Epithelial cell of esophagus (primary cell): ENCODE data around the gene ITGA7.

Experiments
- DNase-seq: peaks from one replicate; pipeline ENCODE4 v3.0.0; 2010; ENCODE audit warnings: low read depth
- H3K4me3 ChIP-seq: 2 replicates; pipeline ENCODE4 v1.5.1; 2011; ENCODE audit warnings: mild to moderate bottlenecking, low read length, control low read depth
- TF ChIP-seq, protein P1 (sequence below): IDR thresholded peaks from 2 replicates; pipeline ENCODE4 v1.5.1; 2011; ENCODE audit warnings: low read depth, mild to moderate bottlenecking, low read length, control low read depth, inconsistent platforms; ENCODE audit not compliant: insufficient read depth; ENCODE audit errors: missing control alignments

ITGA7 gene

DNA sequence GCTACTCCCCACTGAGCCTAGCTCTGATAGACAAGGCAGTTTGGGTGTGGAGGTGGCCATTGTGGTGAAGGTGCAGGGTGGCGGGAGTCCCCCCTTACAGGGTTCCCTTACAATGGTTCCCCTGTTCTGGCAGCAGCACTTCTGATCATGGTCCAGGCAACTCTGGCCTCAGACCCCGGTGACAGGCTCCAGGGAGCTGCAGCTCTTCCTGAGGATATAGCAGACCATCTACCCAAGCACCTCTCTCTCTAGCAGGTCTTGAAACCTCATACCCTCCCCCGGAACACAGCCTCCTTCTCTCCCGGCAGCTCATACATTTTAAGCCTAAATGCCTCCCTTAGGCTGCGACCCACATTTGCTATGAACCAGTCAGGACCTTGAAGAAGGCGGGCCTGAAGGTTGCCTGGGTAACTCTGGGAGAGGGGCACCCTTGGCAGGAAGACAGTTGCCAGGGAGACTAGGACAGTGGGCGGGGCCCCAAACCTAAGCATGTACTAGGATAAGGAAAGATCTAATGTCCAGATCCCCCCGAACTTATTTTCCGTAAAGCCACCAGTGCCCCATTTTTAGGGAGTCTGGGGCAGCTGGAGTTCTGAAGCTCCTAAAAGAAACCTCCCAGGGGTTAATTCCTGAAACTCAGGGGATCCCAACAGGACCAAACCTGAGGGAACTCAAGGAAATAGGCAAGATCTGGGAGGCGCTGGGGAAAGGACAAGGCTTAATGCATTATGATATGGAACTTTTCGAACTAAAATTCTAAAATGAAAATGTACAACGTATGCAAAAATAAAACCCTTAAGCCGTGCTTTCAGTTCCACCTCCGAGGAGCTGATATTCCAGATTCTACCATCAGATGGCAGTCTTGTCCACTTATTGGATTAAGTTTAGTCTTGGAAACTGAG, 30.7 kb upstream of the ITGA7 start:
- peak overlapping the region; percentile 60 for H3K4me3 ChIP-seq
- TF ChIP-seq, protein P1, sequence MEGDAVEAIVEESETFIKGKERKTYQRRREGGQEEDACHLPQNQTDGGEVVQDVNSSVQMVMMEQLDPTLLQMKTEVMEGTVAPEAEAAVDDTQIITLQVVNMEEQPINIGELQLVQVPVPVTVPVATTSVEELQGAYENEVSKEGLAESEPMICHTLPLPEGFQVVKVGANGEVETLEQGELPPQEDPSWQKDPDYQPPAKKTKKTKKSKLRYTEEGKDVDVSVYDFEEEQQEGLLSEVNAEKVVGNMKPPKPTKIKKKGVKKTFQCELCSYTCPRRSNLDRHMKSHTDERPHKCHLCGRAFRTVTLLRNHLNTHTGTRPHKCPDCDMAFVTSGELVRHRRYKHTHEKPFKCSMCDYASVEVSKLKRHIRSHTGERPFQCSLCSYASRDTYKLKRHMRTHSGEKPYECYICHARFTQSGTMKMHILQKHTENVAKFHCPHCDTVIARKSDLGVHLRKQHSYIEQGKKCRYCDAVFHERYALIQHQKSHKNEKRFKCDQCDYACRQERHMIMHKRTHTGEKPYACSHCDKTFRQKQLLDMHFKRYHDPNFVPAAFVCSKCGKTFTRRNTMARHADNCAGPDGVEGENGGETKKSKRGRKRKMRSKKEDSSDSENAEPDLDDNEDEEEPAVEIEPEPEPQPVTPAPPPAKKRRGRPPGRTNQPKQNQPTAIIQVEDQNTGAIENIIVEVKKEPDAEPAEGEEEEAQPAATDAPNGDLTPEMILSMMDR, result peak; percentile 79
- DNase-seq, result peak; percentile 79

DNA sequence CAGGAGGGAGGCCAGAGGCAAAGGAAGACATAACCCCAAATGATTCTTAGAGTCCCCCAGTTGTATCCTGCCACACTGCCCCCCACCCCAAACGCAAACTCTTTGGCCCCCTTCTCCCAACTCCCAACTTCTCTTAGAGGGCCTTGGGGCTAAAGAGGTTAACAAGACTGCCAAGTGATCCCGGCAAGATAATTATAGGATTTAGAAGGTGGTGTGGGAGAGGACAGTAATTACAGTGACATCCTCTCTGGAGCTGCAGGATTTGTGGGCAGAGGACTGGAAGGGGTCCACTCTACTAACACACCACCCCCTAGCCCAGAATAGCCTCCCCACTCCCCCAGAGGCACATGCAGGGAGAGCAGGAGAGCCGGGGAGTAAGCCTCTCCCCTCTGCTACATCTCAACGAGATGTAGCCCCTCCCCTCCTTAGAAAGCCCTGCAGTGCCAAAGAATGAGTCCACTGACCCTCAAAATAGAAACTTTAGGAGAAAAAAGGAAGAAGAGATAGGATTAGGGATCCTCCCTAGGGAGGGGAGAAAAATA, 29.9 kb upstream of the ITGA7 start:
- TF ChIP-seq, protein P1, result no peak
- DNase-seq, result no peak
- no peak overlapping the region for H3K4me3 ChIP-seq

DNA sequence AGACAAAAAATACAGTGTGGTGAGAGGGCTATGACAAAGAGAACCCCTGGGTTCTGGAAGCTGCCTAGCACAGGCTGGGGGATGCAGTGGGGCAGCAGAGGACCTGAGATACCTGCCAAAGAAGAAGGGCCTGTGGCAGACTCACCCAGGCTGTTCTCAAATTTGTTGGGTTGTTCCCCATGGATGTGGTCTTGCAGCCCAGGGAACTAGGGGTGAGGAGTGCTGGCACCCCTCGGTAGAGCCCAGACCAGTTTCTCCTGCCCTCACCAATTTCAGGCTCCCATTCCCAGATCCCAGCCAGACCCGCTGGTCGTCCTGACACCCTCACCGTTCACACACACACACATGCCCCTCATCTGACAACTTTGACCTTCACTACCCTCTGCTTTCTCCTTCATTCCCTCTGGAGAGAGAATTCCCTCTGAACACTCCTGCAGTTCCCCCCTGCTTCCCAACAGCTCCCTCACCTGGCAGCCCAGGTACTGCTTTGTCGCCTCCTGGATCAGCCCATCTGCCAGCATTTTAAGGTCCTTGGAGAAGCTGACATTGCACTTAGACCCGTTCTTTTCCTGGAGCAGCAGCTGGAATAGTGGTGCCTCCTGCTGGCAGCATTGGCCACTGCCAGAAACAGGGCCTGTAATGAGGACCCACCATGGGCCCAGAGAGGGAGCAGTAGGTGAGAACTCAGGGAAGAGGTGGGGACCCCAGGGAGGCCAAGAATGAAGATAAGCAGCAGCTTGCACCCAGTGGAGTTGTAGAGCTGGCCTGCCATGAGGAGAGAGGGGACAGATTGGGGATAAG, 29.3 kb upstream of the ITGA7 start:
- TF ChIP-seq, protein P1, result peak; percentile 77
- no peak overlapping the region for H3K4me3 ChIP-seq
- peak; percentile 84 for DNase-seq

DNA sequence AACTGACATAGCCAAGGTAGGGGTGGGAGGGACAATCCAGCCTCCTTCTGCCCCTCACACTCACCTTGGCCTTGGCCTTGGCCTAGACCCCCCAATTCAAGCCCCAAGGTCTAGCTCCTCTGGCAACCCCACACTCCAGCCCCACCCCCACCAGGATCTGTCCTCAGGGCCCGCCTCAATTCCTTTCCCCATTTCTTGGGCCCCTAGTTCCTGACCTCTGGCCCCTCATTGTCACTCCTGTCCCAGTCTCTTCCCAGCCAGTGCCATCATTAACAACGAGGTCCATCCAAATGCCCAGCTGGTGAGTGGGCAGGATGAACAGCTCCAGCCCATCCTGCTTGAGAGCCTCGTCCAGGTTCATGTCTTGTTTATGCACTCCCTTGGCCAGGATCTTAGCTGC, 28.4 kb upstream of the ITGA7 start:
- H3K4me3 ChIP-seq, result no peak overlapping the region
- TF ChIP-seq, protein P1, result no peak
- DNase-seq, result no peak

DNA sequence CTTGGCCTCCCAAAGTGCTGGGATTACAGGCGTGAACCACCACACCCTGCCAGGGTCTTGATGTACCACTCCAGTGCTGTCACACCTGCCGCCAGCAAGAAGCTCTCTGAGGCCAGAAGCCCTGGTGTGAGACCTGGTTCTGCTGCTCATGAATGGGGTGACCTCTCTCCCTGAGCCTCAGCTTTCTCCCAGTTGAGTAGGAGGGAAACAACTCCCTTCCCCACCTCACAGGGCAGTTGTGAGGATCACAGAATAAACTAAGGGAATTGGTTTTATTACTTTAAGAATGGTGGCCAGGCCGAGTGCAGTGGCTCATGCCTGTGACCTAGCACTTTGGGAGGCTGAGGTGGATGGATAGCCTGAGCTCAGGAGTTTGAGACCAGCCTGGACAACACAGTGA, 26.9 kb upstream of the ITGA7 start:
- TF ChIP-seq, protein P1, result no peak
- no peak overlapping the region for H3K4me3 ChIP-seq
- DNase-seq, result no peak

DNA sequence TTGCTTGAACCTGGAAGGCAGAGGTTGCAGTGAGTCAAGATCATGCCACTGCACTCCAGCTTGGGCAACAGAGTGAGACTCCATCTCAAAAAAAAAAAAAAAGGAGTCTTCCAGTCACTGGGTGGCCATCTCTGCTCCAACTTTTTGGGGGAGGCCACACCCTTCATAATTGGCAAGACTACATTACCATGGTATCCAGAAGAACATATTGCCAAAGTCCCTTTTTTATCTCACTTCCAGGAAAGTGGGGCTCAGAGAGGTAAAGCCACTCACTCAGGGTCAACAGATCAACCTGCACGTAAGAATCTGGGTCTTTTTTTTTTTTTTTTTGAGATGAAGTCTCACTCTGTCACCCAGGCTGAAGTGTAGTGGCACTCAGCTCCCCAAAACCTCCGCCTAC, 26.2 kb upstream of the ITGA7 start:
- TF ChIP-seq, protein P1, result no peak
- no peak for DNase-seq
- H3K4me3 ChIP-seq, result no peak overlapping the region
